Tracheal epithelial cell (primary cell): ENCODE measurements around the gene PTPN14. TPM values are rescaled to one million over a fixed set of nuclear protein-coding genes. Genes with fewer than 3 reads are reported as not detected.

Experiments
- total RNA-seq: library from RNA; depleted of rRNA; stranded (reverse); fragments of >200 nt; gene quantifications from 2 replicates; pipeline ENCODE4 v1.2.1, GENCODE V29; 2014

The PTPN14 gene
- 32.0 and 37.9 TPM in 2 replicates for total RNA-seq

DNA sequence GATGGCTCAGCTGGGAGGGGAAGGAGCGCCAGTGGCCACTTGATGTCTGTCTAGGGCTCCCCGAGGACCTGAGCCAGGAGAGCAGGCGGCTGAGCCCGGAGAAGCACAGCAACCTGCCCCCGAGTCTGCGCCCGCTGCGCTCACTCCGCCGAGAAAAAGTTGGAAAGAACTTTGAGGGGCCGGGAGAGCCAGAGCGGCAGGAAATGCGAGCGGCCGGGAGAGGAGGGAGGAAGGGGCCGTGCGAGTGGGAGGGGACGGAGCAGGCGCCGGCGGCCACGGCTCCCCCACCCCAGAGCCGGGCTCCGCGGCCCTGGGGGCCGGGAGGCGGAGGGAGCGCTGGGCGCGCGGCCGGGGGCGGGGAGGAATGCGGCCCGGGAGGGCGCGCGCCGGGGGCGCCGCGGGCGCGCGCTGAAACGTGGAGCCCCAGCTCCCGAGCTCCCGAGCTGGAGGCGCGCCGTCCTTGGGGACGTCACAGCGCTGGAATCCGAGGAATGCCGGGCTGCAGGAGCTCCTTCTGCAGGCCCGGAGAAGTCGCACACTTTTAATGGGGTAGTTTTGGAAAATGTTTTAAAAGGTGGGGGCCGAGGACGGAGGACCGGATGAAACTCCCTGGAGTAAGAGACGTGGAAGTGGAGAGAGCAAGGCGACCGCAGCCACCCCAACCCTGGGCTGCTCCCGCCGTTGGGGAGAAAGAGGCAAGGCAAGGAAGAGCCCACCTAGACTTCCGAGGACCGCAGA, at the start of gene PTPN14:
TSS of gene PTPN14 (minus strand) at position 167 of the 738 bp plus-strand sequence. CDS start 86,799 bp downstream, outside the sequence.

Other genes with a start within 250 kb of the PTPN14 start
- gene CENPF, start 51.6 kb upstream of the PTPN14 start, total RNA-seq = 0.85 and 3.9 TPM in 2 replicates